ENCODE data around the gene CTSK. TPM values are rescaled to one million over a fixed set of nuclear protein-coding genes. Genes with fewer than 3 reads are reported as not detected.
"Not testable (repeated sequence)": the region's sequence is repeated elsewhere in the genome, so short reads cannot be mapped to it uniquely, and the experiment has no call there.

Gene CTSK
- total RNA-seq, 2 experiments from 2014 or later: 1.6 to 1.8 TPM

DNA sequence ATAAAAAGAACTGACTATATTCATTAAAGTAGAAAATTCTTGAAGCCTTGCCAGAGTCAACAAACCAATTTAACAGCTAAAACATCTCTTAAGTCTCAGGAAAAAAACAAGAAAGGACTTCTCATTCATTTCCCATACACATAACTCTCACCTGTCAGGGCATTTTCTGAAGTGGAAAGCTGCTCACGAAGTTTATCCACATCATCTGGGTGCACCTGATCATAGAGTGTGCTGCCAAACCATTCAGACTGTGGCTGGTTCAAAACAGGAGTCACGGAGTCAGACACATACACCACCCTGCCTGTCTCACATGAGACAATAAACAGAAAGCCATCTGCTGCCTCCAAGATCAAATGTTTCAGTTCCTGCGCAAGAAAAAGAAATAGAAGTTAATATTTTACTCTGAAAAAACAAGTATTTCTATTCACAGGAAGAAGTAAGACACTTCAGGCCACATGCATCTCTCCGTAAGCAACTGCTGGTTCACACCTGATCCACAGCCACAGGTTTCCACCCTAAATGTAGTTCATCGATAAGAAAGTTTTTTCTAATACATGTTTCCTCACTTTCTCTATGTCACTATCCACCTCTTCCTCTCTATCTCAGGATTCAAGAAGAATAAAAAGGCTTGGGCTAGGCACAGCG is 28.2 kb upstream of the CTSK start:
- BruUV-seq (replicated peaks): no TSS peak
- DNase-seq (ENCODE audit: low spot score): no peak
- H3K27ac ChIP-seq (ENCODE audit: low read depth, low read length, poor library complexity, severe bottlenecking): no peak overlapping the region

DNA sequence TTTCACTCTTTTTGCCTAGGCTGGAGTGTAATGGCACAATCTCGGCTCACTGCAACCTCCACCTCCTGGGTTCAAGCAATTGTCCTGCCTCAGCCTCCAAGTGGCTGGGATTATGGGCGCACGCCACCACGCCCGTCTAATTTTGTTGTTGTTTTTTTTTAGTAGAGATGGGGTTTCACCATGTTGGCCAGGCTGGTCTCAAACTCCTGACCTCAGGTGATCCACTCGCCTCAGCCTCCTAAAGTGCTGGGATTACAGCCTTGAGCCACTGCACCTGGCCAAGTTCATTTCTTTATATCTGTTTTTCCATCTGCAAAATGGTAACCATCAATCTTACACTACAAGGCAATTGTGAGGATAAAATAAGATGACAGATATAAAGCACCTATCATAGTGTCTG is 25.9 kb upstream of the CTSK start:
- H3K79me2 ChIP-seq (ENCODE audit: insufficient read depth, low read depth, low read length); H3K9me3 ChIP-seq (ENCODE audit: low read length); POLR2A ChIA-PET; H2AFZ ChIP-seq (ENCODE audit: low read length); intact Hi-C loops (cut with micrococcal nuclease; ENCODE audit: unreplicated experiment); CTCF ChIA-PET (ENCODE audit: unreplicated experiment); DNase-seq (ENCODE audit: low spot score); H3K9me2 ChIP-seq (ENCODE audit: insufficient read depth, low read length); H4K20me1 ChIP-seq (ENCODE audit: insufficient read depth, low read length); H3K4me3 ChIP-seq (ENCODE audit: low read depth, low read length, poor library complexity, severe bottlenecking); H3K27ac ChIP-seq (ENCODE audit: low read depth, low read length, poor library complexity, severe bottlenecking); BruUV-seq (replicated peaks); H3K4me2 ChIP-seq (ENCODE audit: low read length); H3K4me1 ChIP-seq (ENCODE audit: insufficient read depth, low read length, poor library complexity, severe bottlenecking): not testable (repeated sequence)
- H3K36me3 ChIP-seq (ENCODE audit: insufficient read depth, low read length): peaks cover 67% of the 10 kb centered on the region

More for the DNA sequence above, 28.2 kb upstream of the CTSK start:
- CTCF ChIA-PET (ENCODE audit: unreplicated experiment): no interaction called here
- no peaks in the 10 kb centered on the region for H3K79me2 ChIP-seq (ENCODE audit: insufficient read depth, low read depth, low read length)
- H3K36me3 ChIP-seq (ENCODE audit: insufficient read depth, low read length): peaks cover 60% of the 10 kb centered on the region
- H4K20me1 ChIP-seq (ENCODE audit: insufficient read depth, low read length): no peaks in the 10 kb centered on the region
- TF ChIP-seq EZH2phosphoT487 (IDR thresholded peaks at IDR 0.05; ENCODE audit: borderline replicate concordance, low read depth, low read length): no peak
- TF ChIP-seq, protein P1, sequence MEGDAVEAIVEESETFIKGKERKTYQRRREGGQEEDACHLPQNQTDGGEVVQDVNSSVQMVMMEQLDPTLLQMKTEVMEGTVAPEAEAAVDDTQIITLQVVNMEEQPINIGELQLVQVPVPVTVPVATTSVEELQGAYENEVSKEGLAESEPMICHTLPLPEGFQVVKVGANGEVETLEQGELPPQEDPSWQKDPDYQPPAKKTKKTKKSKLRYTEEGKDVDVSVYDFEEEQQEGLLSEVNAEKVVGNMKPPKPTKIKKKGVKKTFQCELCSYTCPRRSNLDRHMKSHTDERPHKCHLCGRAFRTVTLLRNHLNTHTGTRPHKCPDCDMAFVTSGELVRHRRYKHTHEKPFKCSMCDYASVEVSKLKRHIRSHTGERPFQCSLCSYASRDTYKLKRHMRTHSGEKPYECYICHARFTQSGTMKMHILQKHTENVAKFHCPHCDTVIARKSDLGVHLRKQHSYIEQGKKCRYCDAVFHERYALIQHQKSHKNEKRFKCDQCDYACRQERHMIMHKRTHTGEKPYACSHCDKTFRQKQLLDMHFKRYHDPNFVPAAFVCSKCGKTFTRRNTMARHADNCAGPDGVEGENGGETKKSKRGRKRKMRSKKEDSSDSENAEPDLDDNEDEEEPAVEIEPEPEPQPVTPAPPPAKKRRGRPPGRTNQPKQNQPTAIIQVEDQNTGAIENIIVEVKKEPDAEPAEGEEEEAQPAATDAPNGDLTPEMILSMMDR (conservative IDR thresholded peaks at IDR 0.05; ENCODE audit: low read length): no peak
- POLR2A ChIA-PET: no interaction called here
- H3K9me2 ChIP-seq (ENCODE audit: insufficient read depth, low read length): no peaks in the 10 kb centered on the region
- intact Hi-C loops (cut with micrococcal nuclease; ENCODE audit: unreplicated experiment): no loop called here
- H3K4me3 ChIP-seq (ENCODE audit: low read depth, low read length, poor library complexity, severe bottlenecking): no peak overlapping the region
- no peak overlapping the region for H3K4me2 ChIP-seq (ENCODE audit: low read length)
- H3K9me3 ChIP-seq (ENCODE audit: low read length): no peaks in the 10 kb centered on the region
- no peaks in the 10 kb centered on the region for H3K4me1 ChIP-seq (ENCODE audit: insufficient read depth, low read length, poor library complexity, severe bottlenecking)
- no peak overlapping the region for H2AFZ ChIP-seq (ENCODE audit: low read length)

DNA sequence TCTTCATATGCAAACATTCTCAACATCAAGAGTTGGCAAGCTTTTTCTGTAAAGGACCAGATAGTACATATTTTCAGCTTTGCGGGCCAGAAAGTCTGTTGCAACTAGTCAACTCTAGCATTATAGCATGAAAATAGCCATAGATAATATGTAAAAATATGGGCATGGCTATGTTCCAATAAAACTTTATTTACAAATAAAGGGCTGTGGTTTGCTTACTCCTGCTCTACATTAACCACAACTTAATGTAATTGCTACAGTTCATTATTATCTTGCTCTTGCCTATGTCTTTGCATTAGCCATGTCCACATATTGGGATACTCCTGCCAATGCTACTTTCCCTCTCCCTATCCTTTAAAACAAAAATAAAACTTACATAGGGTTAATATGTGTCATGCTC is 24.5 kb upstream of the CTSK start:
- no TSS peak for BruUV-seq (replicated peaks)
- Histone ChIP-seq H2AFZ (ENCODE audit: low read length) (no peak overlapping the region), H3K27ac (ENCODE audit: low read depth, low read length, poor library complexity, severe bottlenecking) (no peak overlapping the region), H3K36me3 (ENCODE audit: insufficient read depth, low read length) (peaks cover 76% of the 10 kb centered on the region), H3K79me2 (ENCODE audit: insufficient read depth, low read depth, low read length) (no peaks in the 10 kb centered on the region), H4K20me1 (ENCODE audit: insufficient read depth, low read length) (no peaks in the 10 kb centered on the region), H3K4me1 (ENCODE audit: insufficient read depth, low read length, poor library complexity, severe bottlenecking) (no peaks in the 10 kb centered on the region), H3K9me3 (ENCODE audit: low read length) (no peaks in the 10 kb centered on the region), H3K9me2 (ENCODE audit: insufficient read depth, low read length) (no peaks in the 10 kb centered on the region), H3K4me3 (ENCODE audit: low read depth, low read length, poor library complexity, severe bottlenecking) (no peak overlapping the region), H3K4me2 (ENCODE audit: low read length) (no peak overlapping the region)
- ChIA-PET CTCF (ENCODE audit: unreplicated experiment) (no interaction called here), POLR2A (interaction anchor here (0.6 kb wide), 2 partner anchors 21 to 33 kb away, joined by 4 to 5 read pairs; no protein-coding TSS in a partner anchor)
- intact Hi-C loops (cut with micrococcal nuclease; ENCODE audit: unreplicated experiment): no loop called here
- DNase-seq (ENCODE audit: low spot score): no peak
- no peak for TF ChIP-seq EZH2phosphoT487 (IDR thresholded peaks at IDR 0.05; ENCODE audit: borderline replicate concordance, low read depth, low read length)
- TF ChIP-seq, protein P1 (conservative IDR thresholded peaks at IDR 0.05; ENCODE audit: low read length): no peak

All from OCI-LY7 (cell line).